HEK293 (cell line): ENCODE measurements around the gene EBP.
A peak's percentile ranks its signal among the peaks of the same experiment; 100 is the strongest.

Experiments
- CTCF ChIA-PET: fragments of 350-600 bp; formaldehyde crosslinking; extraction: SDS; loops from one replicate; lab custom pipeline; 2021; ENCODE audit warnings: antibody characterized with exemption; lab: Yijun Ruan, JAX
- POLR2A ChIA-PET: fragments of 300-600 bp; formaldehyde crosslinking; extraction: SDS; loops from one replicate; lab custom pipeline; 2020; ENCODE audit warnings: antibody characterized with exemption, inconsistent platforms; lab: Yijun Ruan, JAX
- H3K27ac ChIP-seq: fragments of 200-500 bp; sonication (Bioruptor generic); 2 replicates; pipeline ENCODE4 v1.5.1; 2014; ENCODE audit warnings: low read depth, low read length, control low read depth, inconsistent platforms; ENCODE audit errors: extremely low read depth
- H3K36me3 ChIP-seq, 2 experiments: fragments of 200-500 bp in 1 of 2; sonication (Bioruptor generic) in 1 of 2; 1 replicate in 1 of 2; 2 replicates in 1 of 2; pipeline ENCODE4 v1.5.1; 2014 to 2017; ENCODE audit warnings: inconsistent platforms in 2 of 2, low read length in 2 of 2; ENCODE audit not compliant: control insufficient read depth in 2 of 2, insufficient read depth in 1 of 2
- H3K4me1 ChIP-seq: fragments of 200-500 bp; sonication (Bioruptor generic); 2 replicates; pipeline ENCODE4 v1.5.1; 2014; ENCODE audit warnings: mild to moderate bottlenecking, low read length, inconsistent platforms; ENCODE audit not compliant: control insufficient read depth, insufficient read depth
- H3K4me3 ChIP-seq: 2 replicates; pipeline ENCODE4 v1.5.1; 2011; ENCODE audit warnings: low read depth, mild to moderate bottlenecking, control low read depth, low read length, moderate library complexity
- H3K9me3 ChIP-seq: fragments of 200-500 bp; sonication (Bioruptor generic); 2 replicates; pipeline ENCODE4 v1.5.1; 2014; ENCODE audit warnings: low read depth, low read length, inconsistent platforms; ENCODE audit not compliant: control insufficient read depth, insufficient read depth
- FEZF1 ChIP-seq: fragments of 450-650 bp; formaldehyde crosslinking; IDR thresholded peaks from 2 replicates; pipeline ENCODE4 v1.5.1; 2016; ENCODE audit warnings: missing biosample characterization, missing genetic modification characterization
- KLF8 ChIP-seq: fragments of 450-650 bp; formaldehyde crosslinking; IDR thresholded peaks from 2 replicates; pipeline ENCODE4 v1.5.1; 2016; ENCODE audit warnings: missing biosample characterization, missing genetic modification characterization
- KLF9 ChIP-seq: fragments of 450-650 bp; formaldehyde crosslinking; IDR thresholded peaks from 2 replicates; pipeline ENCODE4 v1.5.1; 2016; ENCODE audit warnings: missing biosample characterization, missing genetic modification characterization, low read depth
- MZF1 ChIP-seq: fragments of 450-650 bp; formaldehyde crosslinking; IDR thresholded peaks from 2 replicates; pipeline ENCODE4 v1.5.1; 2017; ENCODE audit warnings: missing biosample characterization, missing genetic modification characterization, borderline replicate concordance
- SP2 ChIP-seq: fragments of 450-650 bp; formaldehyde crosslinking; IDR thresholded peaks from 2 replicates; pipeline ENCODE4 v1.5.1; 2016; ENCODE audit warnings: missing biosample characterization, missing genetic modification characterization
- ZBTB17 ChIP-seq: fragments of 450-650 bp; formaldehyde crosslinking; IDR thresholded peaks from 2 replicates; pipeline ENCODE4 v1.5.1; 2016; ENCODE audit warnings: missing biosample characterization, missing genetic modification characterization
- ZNF114 ChIP-seq: fragments of 450-650 bp; formaldehyde crosslinking; IDR thresholded peaks from 2 replicates; pipeline ENCODE4 v1.5.0; 2017; ENCODE audit warnings: missing biosample characterization, missing genetic modification characterization
- ZNF140 ChIP-seq: fragments of 450-650 bp; formaldehyde crosslinking; IDR thresholded peaks from 2 replicates; pipeline ENCODE4 v1.5.1; 2016; ENCODE audit warnings: missing biosample characterization, missing genetic modification characterization
- ZNF211 ChIP-seq: fragments of 450-650 bp; formaldehyde crosslinking; IDR thresholded peaks from 2 replicates; pipeline ENCODE4 v1.5.1; 2016; ENCODE audit warnings: low read depth, missing biosample characterization, missing genetic modification characterization
- ZNF302 ChIP-seq: fragments of 450-650 bp; formaldehyde crosslinking; IDR thresholded peaks from 2 replicates; pipeline ENCODE4 v1.5.1; 2016; ENCODE audit warnings: missing biosample characterization, missing genetic modification characterization, low read depth
- ZNF433 ChIP-seq: fragments of 450-650 bp; formaldehyde crosslinking; IDR thresholded peaks from 2 replicates; pipeline ENCODE4 v1.5.1; 2016; ENCODE audit warnings: missing biosample characterization, missing genetic modification characterization, low read depth
- ZNF529 ChIP-seq: fragments of 450-650 bp; formaldehyde crosslinking; IDR thresholded peaks from 2 replicates; pipeline ENCODE4 v1.5.1; 2017; ENCODE audit warnings: missing genetic modification characterization, missing biosample characterization; ENCODE audit not compliant: insufficient replicate concordance
- ZNF560 ChIP-seq: fragments of 450-650 bp; formaldehyde crosslinking; IDR thresholded peaks from 2 replicates; pipeline ENCODE4 v1.5.1; 2017; ENCODE audit warnings: missing biosample characterization, missing genetic modification characterization, borderline replicate concordance
- ZNF600 ChIP-seq: fragments of 450-650 bp; formaldehyde crosslinking; IDR thresholded peaks from 2 replicates; pipeline ENCODE4 v1.5.1; 2016; ENCODE audit warnings: missing biosample characterization, missing genetic modification characterization
- ZNF626 ChIP-seq: fragments of 450-650 bp; sonication (Bioruptor Pico); formaldehyde crosslinking; IDR thresholded peaks from 2 replicates; pipeline ENCODE4 v1.5.1; 2018; ENCODE audit warnings: missing biosample characterization, missing genetic modification characterization, inconsistent platforms
- ZNF747 ChIP-seq: fragments of 450-650 bp; formaldehyde crosslinking; IDR thresholded peaks from 2 replicates; pipeline ENCODE4 v1.5.1; 2016; ENCODE audit warnings: missing biosample characterization, missing genetic modification characterization
- TF ChIP-seq, protein P1 (sequence below): fragments of 450-650 bp; formaldehyde crosslinking; IDR thresholded peaks from 2 replicates; pipeline ENCODE4 v1.5.1; 2016; ENCODE audit warnings: missing biosample characterization, missing genetic modification characterization
- TF ChIP-seq, protein P2 (sequence below): fragments of 450-650 bp; formaldehyde crosslinking; IDR thresholded peaks from 2 replicates; pipeline ENCODE4 v1.5.1; 2016; ENCODE audit warnings: missing biosample characterization, missing genetic modification characterization, borderline replicate concordance
- TF ChIP-seq, protein P3 (sequence below): fragments of 450-650 bp; formaldehyde crosslinking; IDR thresholded peaks from 2 replicates; pipeline ENCODE4 v1.5.1; 2016; ENCODE audit warnings: missing biosample characterization, missing genetic modification characterization, borderline replicate concordance
- TF ChIP-seq, protein P4 (sequence below): fragments of 450-650 bp; formaldehyde crosslinking; IDR thresholded peaks from 2 replicates; pipeline ENCODE4 v1.5.1; 2017; ENCODE audit warnings: missing biosample characterization, missing genetic modification characterization

EBP gene

DNA sequence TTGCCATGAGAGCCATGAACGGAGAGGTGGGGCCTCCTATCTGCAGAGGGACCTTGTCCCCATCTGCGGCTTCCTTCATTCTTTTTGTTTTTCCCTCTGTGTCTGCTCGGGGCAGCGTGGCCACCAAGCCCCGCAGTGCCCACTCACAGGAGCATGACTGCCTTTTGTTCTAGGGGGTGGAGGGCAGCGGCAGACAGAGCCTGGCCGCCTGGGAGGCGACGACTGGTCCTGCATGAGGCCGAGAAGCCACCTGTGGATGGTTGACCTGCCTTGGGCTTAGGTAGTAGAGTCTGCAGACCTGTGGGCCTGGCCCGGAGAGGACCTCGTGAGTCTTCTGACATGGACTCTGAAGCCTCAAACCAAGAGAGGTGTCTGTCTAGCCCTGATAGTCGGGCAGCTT, 54.0 kb downstream of the EBP start:
- Histone ChIP-seq H3K27ac (no peak overlapping the region; the same call in 1 of the 2 replicates), H3K4me1 (peaks cover 3% of the 10 kb centered on the region; the same call in 1 of the 2 replicates), H3K36me3 (peaks cover 8 to 52% of the 10 kb centered on the region in 2 experiments), H3K4me3 (peak overlapping the region; percentile 80), H3K9me3 (no peaks in the 10 kb centered on the region)
- ChIA-PET POLR2A (no interaction called here), CTCF (interaction anchor here (0.7 to 1.0 kb wide), 2 partner anchors 102 to 1214 kb away, joined by 3 read pairs; no protein-coding TSS in a partner anchor)
- TF ChIP-seq, protein P1, sequence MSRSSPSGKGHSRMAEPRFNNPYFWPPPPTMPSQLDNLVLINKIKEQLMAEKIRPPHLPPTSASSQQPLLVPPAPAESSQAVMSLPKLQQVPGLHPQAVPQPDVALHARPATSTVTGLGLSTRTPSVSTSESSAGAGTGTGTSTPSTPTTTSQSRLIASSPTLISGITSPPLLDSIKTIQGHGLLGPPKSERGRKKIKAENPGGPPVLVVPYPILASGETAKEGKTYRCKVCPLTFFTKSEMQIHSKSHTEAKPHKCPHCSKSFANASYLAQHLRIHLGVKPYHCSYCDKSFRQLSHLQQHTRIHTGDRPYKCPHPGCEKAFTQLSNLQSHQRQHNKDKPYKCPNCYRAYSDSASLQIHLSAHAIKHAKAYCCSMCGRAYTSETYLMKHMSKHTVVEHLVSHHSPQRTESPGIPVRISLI, result no peak
- no peak for TF ChIP-seq SP2 (tag by site-specific recombination)
- TF ChIP-seq KLF8 (tag by site-specific recombination), result no peak
- TF ChIP-seq ZNF747 (tag by site-specific recombination), result no peak
- no peak for TF ChIP-seq ZNF211 (tag by site-specific recombination)
- TF ChIP-seq, protein P2, sequence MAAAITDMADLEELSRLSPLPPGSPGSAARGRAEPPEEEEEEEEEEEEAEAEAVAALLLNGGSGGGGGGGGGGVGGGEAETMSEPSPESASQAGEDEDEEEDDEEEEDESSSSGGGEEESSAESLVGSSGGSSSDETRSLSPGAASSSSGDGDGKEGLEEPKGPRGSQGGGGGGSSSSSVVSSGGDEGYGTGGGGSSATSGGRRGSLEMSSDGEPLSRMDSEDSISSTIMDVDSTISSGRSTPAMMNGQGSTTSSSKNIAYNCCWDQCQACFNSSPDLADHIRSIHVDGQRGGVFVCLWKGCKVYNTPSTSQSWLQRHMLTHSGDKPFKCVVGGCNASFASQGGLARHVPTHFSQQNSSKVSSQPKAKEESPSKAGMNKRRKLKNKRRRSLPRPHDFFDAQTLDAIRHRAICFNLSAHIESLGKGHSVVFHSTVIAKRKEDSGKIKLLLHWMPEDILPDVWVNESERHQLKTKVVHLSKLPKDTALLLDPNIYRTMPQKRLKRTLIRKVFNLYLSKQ (tag by site-specific recombination), result no peak
- TF ChIP-seq ZNF114 (tag by site-specific recombination), result no peak
- TF ChIP-seq, protein P3, sequence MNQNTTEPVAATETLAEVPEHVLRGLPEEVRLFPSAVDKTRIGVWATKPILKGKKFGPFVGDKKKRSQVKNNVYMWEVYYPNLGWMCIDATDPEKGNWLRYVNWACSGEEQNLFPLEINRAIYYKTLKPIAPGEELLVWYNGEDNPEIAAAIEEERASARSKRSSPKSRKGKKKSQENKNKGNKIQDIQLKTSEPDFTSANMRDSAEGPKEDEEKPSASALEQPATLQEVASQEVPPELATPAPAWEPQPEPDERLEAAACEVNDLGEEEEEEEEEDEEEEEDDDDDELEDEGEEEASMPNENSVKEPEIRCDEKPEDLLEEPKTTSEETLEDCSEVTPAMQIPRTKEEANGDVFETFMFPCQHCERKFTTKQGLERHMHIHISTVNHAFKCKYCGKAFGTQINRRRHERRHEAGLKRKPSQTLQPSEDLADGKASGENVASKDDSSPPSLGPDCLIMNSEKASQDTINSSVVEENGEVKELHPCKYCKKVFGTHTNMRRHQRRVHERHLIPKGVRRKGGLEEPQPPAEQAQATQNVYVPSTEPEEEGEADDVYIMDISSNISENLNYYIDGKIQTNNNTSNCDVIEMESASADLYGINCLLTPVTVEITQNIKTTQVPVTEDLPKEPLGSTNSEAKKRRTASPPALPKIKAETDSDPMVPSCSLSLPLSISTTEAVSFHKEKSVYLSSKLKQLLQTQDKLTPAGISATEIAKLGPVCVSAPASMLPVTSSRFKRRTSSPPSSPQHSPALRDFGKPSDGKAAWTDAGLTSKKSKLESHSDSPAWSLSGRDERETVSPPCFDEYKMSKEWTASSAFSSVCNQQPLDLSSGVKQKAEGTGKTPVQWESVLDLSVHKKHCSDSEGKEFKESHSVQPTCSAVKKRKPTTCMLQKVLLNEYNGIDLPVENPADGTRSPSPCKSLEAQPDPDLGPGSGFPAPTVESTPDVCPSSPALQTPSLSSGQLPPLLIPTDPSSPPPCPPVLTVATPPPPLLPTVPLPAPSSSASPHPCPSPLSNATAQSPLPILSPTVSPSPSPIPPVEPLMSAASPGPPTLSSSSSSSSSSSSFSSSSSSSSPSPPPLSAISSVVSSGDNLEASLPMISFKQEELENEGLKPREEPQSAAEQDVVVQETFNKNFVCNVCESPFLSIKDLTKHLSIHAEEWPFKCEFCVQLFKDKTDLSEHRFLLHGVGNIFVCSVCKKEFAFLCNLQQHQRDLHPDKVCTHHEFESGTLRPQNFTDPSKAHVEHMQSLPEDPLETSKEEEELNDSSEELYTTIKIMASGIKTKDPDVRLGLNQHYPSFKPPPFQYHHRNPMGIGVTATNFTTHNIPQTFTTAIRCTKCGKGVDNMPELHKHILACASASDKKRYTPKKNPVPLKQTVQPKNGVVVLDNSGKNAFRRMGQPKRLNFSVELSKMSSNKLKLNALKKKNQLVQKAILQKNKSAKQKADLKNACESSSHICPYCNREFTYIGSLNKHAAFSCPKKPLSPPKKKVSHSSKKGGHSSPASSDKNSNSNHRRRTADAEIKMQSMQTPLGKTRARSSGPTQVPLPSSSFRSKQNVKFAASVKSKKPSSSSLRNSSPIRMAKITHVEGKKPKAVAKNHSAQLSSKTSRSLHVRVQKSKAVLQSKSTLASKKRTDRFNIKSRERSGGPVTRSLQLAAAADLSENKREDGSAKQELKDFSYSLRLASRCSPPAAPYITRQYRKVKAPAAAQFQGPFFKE (tag by site-specific recombination), result no peak
- no peak for TF ChIP-seq ZNF433 (tag by site-specific recombination)
- TF ChIP-seq FEZF1 (tag by site-specific recombination), result no peak
- no peak for TF ChIP-seq ZNF600 (tag by site-specific recombination)
- no peak for TF ChIP-seq ZNF302
- TF ChIP-seq, protein P4, sequence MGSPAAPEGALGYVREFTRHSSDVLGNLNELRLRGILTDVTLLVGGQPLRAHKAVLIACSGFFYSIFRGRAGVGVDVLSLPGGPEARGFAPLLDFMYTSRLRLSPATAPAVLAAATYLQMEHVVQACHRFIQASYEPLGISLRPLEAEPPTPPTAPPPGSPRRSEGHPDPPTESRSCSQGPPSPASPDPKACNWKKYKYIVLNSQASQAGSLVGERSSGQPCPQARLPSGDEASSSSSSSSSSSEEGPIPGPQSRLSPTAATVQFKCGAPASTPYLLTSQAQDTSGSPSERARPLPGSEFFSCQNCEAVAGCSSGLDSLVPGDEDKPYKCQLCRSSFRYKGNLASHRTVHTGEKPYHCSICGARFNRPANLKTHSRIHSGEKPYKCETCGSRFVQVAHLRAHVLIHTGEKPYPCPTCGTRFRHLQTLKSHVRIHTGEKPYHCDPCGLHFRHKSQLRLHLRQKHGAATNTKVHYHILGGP, result no peak
- TF ChIP-seq, all 188 proteins: peak for 0

DNA sequence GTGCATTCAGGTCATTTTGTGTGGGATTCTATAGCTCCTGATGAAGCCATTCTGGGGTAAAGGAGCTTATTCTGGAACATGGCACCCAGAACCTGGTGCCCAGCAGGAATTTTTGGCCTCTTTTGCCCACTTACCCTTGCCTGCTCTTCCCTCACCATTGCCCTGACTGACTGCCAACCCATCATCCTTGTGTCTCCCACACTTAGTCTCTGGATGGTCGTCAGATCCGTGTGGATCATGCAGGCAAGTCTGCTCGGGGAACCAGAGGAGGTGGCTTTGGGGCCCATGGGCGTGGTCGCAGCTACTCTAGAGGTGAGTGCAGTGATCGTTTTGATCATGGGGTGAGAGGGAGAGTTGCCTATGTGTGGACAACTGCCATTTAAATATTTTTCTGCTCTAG, 54.5 kb downstream of the EBP start:
- H3K4me1 ChIP-seq, result peaks cover 3% of the 10 kb centered on the region; the same call in 1 of the 2 replicates
- H3K9me3 ChIP-seq, result no peaks in the 10 kb centered on the region
- POLR2A ChIA-PET, result no interaction called here
- H3K27ac ChIP-seq, result no peak overlapping the region
- CTCF ChIA-PET, result interaction anchor here (1.0 kb wide), 1 partner anchor 102 kb away, joined by 3 read pairs; no protein-coding TSS in a partner anchor
- H3K36me3 ChIP-seq, result peaks cover 8 to 52% of the 10 kb centered on the region in 2 experiments
- no peak overlapping the region for H3K4me3 ChIP-seq
- TF ChIP-seq ZNF626 (tag by site-specific recombination) (no peak), KLF9 (tag by site-specific recombination) (no peak), MZF1 (no peak), ZBTB17 (no peak), ZNF529 (tag by site-specific recombination) (no peak), ZNF140 (tag by site-specific recombination) (no peak), ZNF560 (tag by site-specific recombination) (no peak)
